ENCODE measurements around the gene PICK1. TPM values are rescaled to one million over a fixed set of nuclear protein-coding genes. Genes with fewer than 3 reads are reported as not detected.
A peak's percentile ranks its signal among the peaks of the same experiment; 100 is the strongest.

Gene PICK1
- total and polyA plus RNA-seq, 2 of the 13 experiments (the other 11 are each of a cell fraction or from before 2014, with no cell fraction given) = 19.3 to 25.3 TPM

GRCh38 chr22:38029901-38030300 lies 27.3 kb upstream of the PICK1 start:
- no peaks in the 10 kb centered on the region for H3K36me3 ChIP-seq (replicated peaks in 1 of 2; ENCODE audit: control insufficient read depth in 1 of 2, insufficient read depth in 2 of 2, low read length in 2 of 2)
- H3K4me2 ChIP-seq (ENCODE audit: low read depth, low read length) = 0 out of 2 replicates have a peak overlapping the region, but pooled peaks have one; percentile 15
- no peaks in the 10 kb centered on the region for H4K20me1 ChIP-seq (ENCODE audit: insufficient read depth, low read length)
- no peak for DNase-seq (ENCODE audit: low spot score)
- ChIA-PET CTCF (ENCODE audit: low intra/inter-chr PET ratio, low total read pairs) (no interaction called here), POLR2A (no interaction called here)
- no peak overlapping the region for H3K27ac ChIP-seq (ENCODE audit: extremely low read length, insufficient read depth, low read length)
- FAIRE-seq = no peak
- H3K4me3 ChIP-seq (replicated peaks in 1 of 3; ENCODE audit: insufficient read depth in 1 of 3, low read depth in 2 of 3, low read length in 3 of 3) = no peak overlapping the region
- no peak for TF ChIP-seq CEBPB (IDR thresholded peaks at IDR 0.05; ENCODE audit: borderline replicate concordance, low read depth, low read length)
- no peak for TF ChIP-seq PHF21A (CRISPR knock-in tag; IDR thresholded peaks at IDR 0.05)
- TF ChIP-seq ARID2 (CRISPR knock-in tag; IDR thresholded peaks at IDR 0.05; ENCODE audit: borderline replicate concordance) = no peak
- no peak for TF ChIP-seq ZNF225 (CRISPR knock-in tag; IDR thresholded peaks at IDR 0.05)
- TF ChIP-seq ZZZ3 (CRISPR knock-in tag; IDR thresholded peaks at IDR 0.05; ENCODE audit: borderline replicate concordance) = no peak
- no peak for TF ChIP-seq SKI (IDR thresholded peaks at IDR 0.05; ENCODE audit: partially characterized antibody)
- no peak for TF ChIP-seq THRA (CRISPR knock-in tag; IDR thresholded peaks at IDR 0.05; ENCODE audit: borderline replicate concordance)
- no peak for TF ChIP-seq TP53 (CRISPR knock-in tag; conservative IDR thresholded peaks at IDR 0.05)
- no peak for TF ChIP-seq ZBTB1 (CRISPR knock-in tag; IDR thresholded peaks at IDR 0.05; ENCODE audit: borderline replicate concordance)
- no peak for TF ChIP-seq FOXC1 (CRISPR knock-in tag; IDR thresholded peaks at IDR 0.05; ENCODE audit: borderline replicate concordance)
- no peak for TF ChIP-seq CEBPZ (IDR thresholded peaks at IDR 0.05; ENCODE audit: low read length)
- TF ChIP-seq ZNF569 (CRISPR knock-in tag; IDR thresholded peaks at IDR 0.05; ENCODE audit: borderline replicate concordance) = no peak
- no peak for TF ChIP-seq MAFG (CRISPR knock-in tag; IDR thresholded peaks at IDR 0.05)
- H2AFZ ChIP-seq (ENCODE audit: low read length) = no peak overlapping the region
- H3K79me2 ChIP-seq (ENCODE audit: insufficient read depth, low read length) = no peaks in the 10 kb centered on the region
- in situ Hi-C loops (cut with HindIII; ENCODE audit: extremely low pct_ligation_motif_present, low pct_unique_long_range_greater_than_20kb) = no loop called here
- 9% methylated on average over 5 of the region's 5 CpGs for WGBS (ENCODE audit: low lambda C conversion rate)
- BruUV-seq (replicated peaks) = no TSS peak
- no peak overlapping the region for H3K9ac ChIP-seq (ENCODE audit: insufficient read depth, low read depth, low read length)
- peaks cover 3 to 43% of the 10 kb centered on the region in 2 experiments; a peak in 3 of 5 replicates for H3K27me3 ChIP-seq (ENCODE audit: control insufficient read depth in 1 of 2, insufficient read depth in 2 of 2, low read length in 2 of 2)
- no peaks in the 10 kb centered on the region for H3K9me3 ChIP-seq (ENCODE audit: low read length)
- ATAC-seq = no peak
- peaks cover 67% of the 10 kb centered on the region for H3K4me1 ChIP-seq (ENCODE audit: insufficient read depth, low read length)
- intact Hi-C loops (cut with micrococcal nuclease; ENCODE audit: unreplicated experiment) = no loop called here

All from HepG2 (cell line).